ENCODE measurements around the gene DNM3.

The DNM3 gene

DNA sequence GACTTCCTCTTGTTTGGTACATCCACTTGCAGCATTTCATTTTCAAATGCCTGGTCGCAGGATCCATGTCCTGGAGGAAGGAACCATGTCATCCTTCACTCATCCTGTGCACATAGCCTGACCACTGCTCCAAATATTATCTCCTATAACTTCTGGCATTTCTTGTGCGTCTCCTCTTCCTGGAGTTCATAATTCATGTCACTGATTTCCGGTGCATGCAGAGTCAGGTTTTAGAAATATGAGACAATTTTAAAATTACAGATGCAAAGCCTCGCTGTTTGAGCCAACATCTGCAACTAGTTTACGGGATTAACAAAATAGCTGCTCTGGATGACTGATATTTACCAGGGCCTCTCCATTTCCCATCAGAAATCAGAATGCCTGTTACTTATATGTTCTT, 268.1 kb downstream of the DNM3 start:
- TF ChIP-seq RAD21 (IDR thresholded peaks at IDR 0.05; ENCODE audit: low read depth): no peak
- TF ChIP-seq ZBTB7A (IDR thresholded peaks at IDR 0.05; ENCODE audit: low read depth): no peak
- TF ChIP-seq EGR1 (IDR thresholded peaks at IDR 0.05): no peak
- no peak for TF ChIP-seq YY1 (IDR thresholded peaks at IDR 0.05; ENCODE audit: low read depth)
- TF ChIP-seq, protein P1, sequence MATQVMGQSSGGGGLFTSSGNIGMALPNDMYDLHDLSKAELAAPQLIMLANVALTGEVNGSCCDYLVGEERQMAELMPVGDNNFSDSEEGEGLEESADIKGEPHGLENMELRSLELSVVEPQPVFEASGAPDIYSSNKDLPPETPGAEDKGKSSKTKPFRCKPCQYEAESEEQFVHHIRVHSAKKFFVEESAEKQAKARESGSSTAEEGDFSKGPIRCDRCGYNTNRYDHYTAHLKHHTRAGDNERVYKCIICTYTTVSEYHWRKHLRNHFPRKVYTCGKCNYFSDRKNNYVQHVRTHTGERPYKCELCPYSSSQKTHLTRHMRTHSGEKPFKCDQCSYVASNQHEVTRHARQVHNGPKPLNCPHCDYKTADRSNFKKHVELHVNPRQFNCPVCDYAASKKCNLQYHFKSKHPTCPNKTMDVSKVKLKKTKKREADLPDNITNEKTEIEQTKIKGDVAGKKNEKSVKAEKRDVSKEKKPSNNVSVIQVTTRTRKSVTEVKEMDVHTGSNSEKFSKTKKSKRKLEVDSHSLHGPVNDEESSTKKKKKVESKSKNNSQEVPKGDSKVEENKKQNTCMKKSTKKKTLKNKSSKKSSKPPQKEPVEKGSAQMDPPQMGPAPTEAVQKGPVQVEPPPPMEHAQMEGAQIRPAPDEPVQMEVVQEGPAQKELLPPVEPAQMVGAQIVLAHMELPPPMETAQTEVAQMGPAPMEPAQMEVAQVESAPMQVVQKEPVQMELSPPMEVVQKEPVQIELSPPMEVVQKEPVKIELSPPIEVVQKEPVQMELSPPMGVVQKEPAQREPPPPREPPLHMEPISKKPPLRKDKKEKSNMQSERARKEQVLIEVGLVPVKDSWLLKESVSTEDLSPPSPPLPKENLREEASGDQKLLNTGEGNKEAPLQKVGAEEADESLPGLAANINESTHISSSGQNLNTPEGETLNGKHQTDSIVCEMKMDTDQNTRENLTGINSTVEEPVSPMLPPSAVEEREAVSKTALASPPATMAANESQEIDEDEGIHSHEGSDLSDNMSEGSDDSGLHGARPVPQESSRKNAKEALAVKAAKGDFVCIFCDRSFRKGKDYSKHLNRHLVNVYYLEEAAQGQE (IDR thresholded peaks at IDR 0.05; ENCODE audit: low read depth): no peak
- TF ChIP-seq CEBPB (IDR thresholded peaks at IDR 0.05): no peak
- no peak for TF ChIP-seq FOXM1 (IDR thresholded peaks at IDR 0.05; ENCODE audit: borderline replicate concordance, low read depth)
- TF ChIP-seq, protein P2, sequence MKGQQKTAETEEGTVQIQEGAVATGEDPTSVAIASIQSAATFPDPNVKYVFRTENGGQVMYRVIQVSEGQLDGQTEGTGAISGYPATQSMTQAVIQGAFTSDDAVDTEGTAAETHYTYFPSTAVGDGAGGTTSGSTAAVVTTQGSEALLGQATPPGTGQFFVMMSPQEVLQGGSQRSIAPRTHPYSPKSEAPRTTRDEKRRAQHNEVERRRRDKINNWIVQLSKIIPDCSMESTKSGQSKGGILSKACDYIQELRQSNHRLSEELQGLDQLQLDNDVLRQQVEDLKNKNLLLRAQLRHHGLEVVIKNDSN (IDR thresholded peaks at IDR 0.05): no peak
- no peak for TF ChIP-seq TAF1 (IDR thresholded peaks at IDR 0.05; ENCODE audit: low read depth)
- no peak for TF ChIP-seq CREB1 (IDR thresholded peaks at IDR 0.05; ENCODE audit: low read depth)
- TF ChIP-seq, protein P3, sequence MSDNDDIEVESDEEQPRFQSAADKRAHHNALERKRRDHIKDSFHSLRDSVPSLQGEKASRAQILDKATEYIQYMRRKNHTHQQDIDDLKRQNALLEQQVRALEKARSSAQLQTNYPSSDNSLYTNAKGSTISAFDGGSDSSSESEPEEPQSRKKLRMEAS (IDR thresholded peaks at IDR 0.05): no peak
- no peak for TF ChIP-seq TEAD4 (IDR thresholded peaks at IDR 0.05)
- no peak for TF ChIP-seq TCF12 (IDR thresholded peaks at IDR 0.05; ENCODE audit: low read depth)
- TF ChIP-seq NFIC (IDR thresholded peaks at IDR 0.05): no peak
- no peak for TF ChIP-seq EP300 (IDR thresholded peaks at IDR 0.05; ENCODE audit: borderline replicate concordance)

DNA sequence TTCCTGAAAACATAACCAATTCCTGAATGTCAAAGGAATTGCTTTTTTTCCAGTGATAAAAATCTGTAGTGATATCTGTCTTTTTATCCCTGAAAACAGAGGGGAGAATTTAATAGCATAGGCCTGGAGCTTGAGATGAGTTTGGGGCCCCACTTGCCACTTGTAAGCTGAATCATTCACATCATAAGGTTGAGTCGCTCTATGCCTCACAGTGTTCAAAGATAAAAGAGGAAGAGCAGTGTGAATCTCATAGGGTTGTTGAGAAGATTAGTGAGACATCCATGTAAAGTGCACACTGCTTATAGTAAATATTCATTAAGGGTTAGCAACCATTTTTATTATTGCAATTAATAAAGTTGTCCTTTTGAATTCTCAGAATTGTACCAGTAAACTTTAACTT, 271.3 kb downstream of the DNM3 start:
- TF ChIP-seq TAF1 (IDR thresholded peaks at IDR 0.05; ENCODE audit: low read depth) (no peak), FOXM1 (IDR thresholded peaks at IDR 0.05; ENCODE audit: borderline replicate concordance, low read depth) (no peak), NFIC (IDR thresholded peaks at IDR 0.05) (no peak), CEBPB (IDR thresholded peaks at IDR 0.05) (no peak), RAD21 (IDR thresholded peaks at IDR 0.05; ENCODE audit: low read depth) (no peak), CREB1 (IDR thresholded peaks at IDR 0.05; ENCODE audit: low read depth) (no peak), YY1 (IDR thresholded peaks at IDR 0.05; ENCODE audit: low read depth) (no peak), ZBTB7A (IDR thresholded peaks at IDR 0.05; ENCODE audit: low read depth) (no peak), TEAD4 (IDR thresholded peaks at IDR 0.05) (no peak), TCF12 (IDR thresholded peaks at IDR 0.05; ENCODE audit: low read depth) (no peak), EP300 (IDR thresholded peaks at IDR 0.05; ENCODE audit: borderline replicate concordance) (no peak)
- TF ChIP-seq, protein P1 (IDR thresholded peaks at IDR 0.05; ENCODE audit: low read depth): no peak

DNA sequence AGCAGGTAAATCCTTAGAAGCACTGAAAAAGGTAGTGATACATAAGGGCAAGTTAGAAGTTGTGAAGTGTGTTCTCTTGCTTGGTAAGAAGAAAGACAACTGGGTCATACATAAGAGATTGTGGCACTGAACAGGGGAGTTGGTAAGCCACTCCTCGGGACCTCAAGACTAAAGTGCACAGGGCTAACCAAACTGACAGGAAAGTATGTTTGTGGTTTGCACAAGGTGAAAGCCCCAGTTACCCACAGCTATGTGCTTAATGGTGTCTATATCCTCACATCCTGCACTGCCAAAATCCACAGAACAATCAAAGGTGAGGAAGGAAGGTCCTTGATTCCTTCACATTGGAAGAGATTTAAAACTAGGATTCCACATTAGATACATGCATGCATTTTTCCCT, 276.5 kb downstream of the DNM3 start:
- TF ChIP-seq TAF1 (IDR thresholded peaks at IDR 0.05; ENCODE audit: low read depth) (no peak), EP300 (IDR thresholded peaks at IDR 0.05; ENCODE audit: borderline replicate concordance) (no peak), CEBPB (IDR thresholded peaks at IDR 0.05) (no peak)

DNA sequence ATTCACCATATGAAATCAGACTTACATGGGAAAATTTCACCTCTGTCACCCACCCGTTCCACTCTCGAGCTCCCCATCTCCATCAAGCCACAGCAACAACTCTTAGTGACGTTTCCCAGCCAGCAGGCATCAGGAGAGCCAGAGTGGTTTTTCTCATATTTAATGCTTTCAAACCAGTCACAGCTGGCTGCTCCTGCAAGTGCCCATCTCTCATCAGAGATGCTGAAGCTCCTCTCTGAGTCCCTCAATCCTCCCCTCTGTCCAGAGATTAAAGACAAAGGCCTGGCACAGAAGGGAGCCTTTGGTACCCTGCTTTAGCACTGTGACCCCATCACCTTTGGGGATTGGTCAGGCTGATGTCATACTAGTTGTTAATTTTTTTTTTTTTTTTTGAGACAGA, 277.3 kb downstream of the DNM3 start:
- TF ChIP-seq CREB1 (IDR thresholded peaks at IDR 0.05; ENCODE audit: low read depth): no peak
- TF ChIP-seq EGR1 (IDR thresholded peaks at IDR 0.05): no peak
- TF ChIP-seq RAD21 (IDR thresholded peaks at IDR 0.05; ENCODE audit: low read depth): no peak
- no peak for TF ChIP-seq TAF1 (IDR thresholded peaks at IDR 0.05; ENCODE audit: low read depth)
- no peak for TF ChIP-seq CEBPB (IDR thresholded peaks at IDR 0.05)
- no peak for TF ChIP-seq YY1 (IDR thresholded peaks at IDR 0.05; ENCODE audit: low read depth)
- no peak for TF ChIP-seq ZBTB7A (IDR thresholded peaks at IDR 0.05; ENCODE audit: low read depth)
- TF ChIP-seq, protein P1 (IDR thresholded peaks at IDR 0.05; ENCODE audit: low read depth): no peak
- no peak for TF ChIP-seq FOXM1 (IDR thresholded peaks at IDR 0.05; ENCODE audit: borderline replicate concordance, low read depth)
- TF ChIP-seq EP300 (IDR thresholded peaks at IDR 0.05; ENCODE audit: borderline replicate concordance): no peak
- no peak for TF ChIP-seq TCF12 (IDR thresholded peaks at IDR 0.05; ENCODE audit: low read depth)
- TF ChIP-seq, protein P2 (IDR thresholded peaks at IDR 0.05): no peak
- no peak for TF ChIP-seq NFIC (IDR thresholded peaks at IDR 0.05)
- no peak for TF ChIP-seq TEAD4 (IDR thresholded peaks at IDR 0.05)
- TF ChIP-seq, protein P3 (IDR thresholded peaks at IDR 0.05): no peak
